ENCODE measurements around the gene NKD2. TPM values are rescaled to one million over a fixed set of nuclear protein-coding genes. Genes with fewer than 3 reads are reported as not detected.

NKD2 gene
- total and polyA plus RNA-seq, 2 of the 4 experiments (the other 2 are of a cell fraction): not detected

DNA sequence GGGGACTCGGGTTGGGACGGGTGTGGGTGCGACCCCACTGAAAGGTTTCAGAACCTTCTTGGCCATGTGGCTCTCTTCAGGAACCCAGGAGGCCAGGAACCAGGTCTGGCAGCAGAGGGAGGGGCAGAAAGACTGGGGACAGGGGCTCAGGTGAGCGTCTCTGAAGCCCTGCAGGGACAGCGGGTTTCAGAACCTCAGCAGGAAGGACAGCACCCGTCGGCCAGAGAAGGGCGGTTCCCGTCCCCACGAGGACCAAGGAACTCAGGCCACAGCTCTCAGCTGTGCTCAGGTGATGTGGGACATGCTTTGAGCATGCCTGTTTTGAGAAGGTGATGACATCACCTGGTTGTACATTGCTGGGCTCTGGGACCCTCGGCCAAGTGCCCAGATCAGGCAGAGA is 77.5 kb downstream of the NKD2 start:
- BruUV-seq (replicated peaks): no TSS peak
- Histone ChIP-seq H3K9ac (ENCODE audit: low read depth, low read length) (no peak overlapping the region), H3K9me3 (ENCODE audit: control insufficient read depth, insufficient read depth, low read length) (no peaks in the 10 kb centered on the region), H3K27ac (ENCODE audit: insufficient read depth, low read length) (no peak overlapping the region), H3K36me3 (ENCODE audit: control insufficient read depth, insufficient read depth, low read length) (peaks cover 22% of the 10 kb centered on the region; the same call in 1 of the 2 replicates), H2BK15ac (ENCODE audit: low read depth, low read length) (no peak overlapping the region), H2AFZ (replicated peaks; ENCODE audit: low read length, poor library complexity) (peak overlapping the region; percentile 32), H3K4me3 (ENCODE audit: insufficient read depth, low read depth, low read length) (no peak overlapping the region), H3K14ac (replicated peaks; ENCODE audit: low read depth, low read length) (no peak overlapping the region), H4K8ac (ENCODE audit: low read depth in 2 of 2, low read length in 2 of 2) (no peak overlapping the region), H3K23ac (ENCODE audit: low read depth, low read length) (no peak overlapping the region), H4K5ac (ENCODE audit: low read depth, low read length) (no peak overlapping the region), H3K9me1 (ENCODE audit: insufficient read depth, low read length) (no peaks in the 10 kb centered on the region), H2BK5ac (ENCODE audit: low read depth, low read length, poor library complexity, severe bottlenecking) (no peak overlapping the region), H3K4ac (ENCODE audit: low read depth, low read length) (no peak overlapping the region), H2AK9ac (replicated peaks; ENCODE audit: low read depth, low read length, poor library complexity) (no peak overlapping the region), H2AK5ac (ENCODE audit: low read depth, low read length) (no peak overlapping the region), H4K91ac (ENCODE audit: insufficient read depth, low read depth, low read length) (no peak overlapping the region), H3K18ac (ENCODE audit: low read depth, low read length) (no peak overlapping the region), H4K20me1 (ENCODE audit: insufficient read depth, low read length) (no peaks in the 10 kb centered on the region; the same call in 1 of the 2 replicates), H3K56ac (ENCODE audit: extremely low read depth, insufficient read depth, low read length) (no peak overlapping the region), H3K4me1 (ENCODE audit: control insufficient read depth, insufficient read depth, low read length) (no peaks in the 10 kb centered on the region), H2BK120ac (ENCODE audit: low read depth, low read length) (no peak overlapping the region), H2BK20ac (ENCODE audit: low read depth, low read length) (no peak overlapping the region), H3K27me3 (ENCODE audit: control insufficient read depth, insufficient read depth, low read length) (no peaks in the 10 kb centered on the region), H3K79me1 (ENCODE audit: low read depth in 1 of 2, low read length in 2 of 2) (no peaks in the 10 kb centered on the region), H3K4me2 (ENCODE audit: low read depth, low read length) (no peak overlapping the region)
- intact Hi-C loops (cut with micrococcal nuclease): no loop called here
- no peak for ATAC-seq (ENCODE audit: low read depth)
- WGBS, 2 experiments (ENCODE audit: extremely low coverage in 2 of 2, insufficient read length in 1 of 2): 97% methylated on average over 4 of the region's 11 CpGs; no CpG with 5 or more reads in 1 of the 2 experiments
- ChIA-PET POLR2A (ENCODE audit: unreplicated experiment) (no interaction called here), CTCF (no interaction called here)
- TF ChIP-seq MXI1 (IDR thresholded peaks at IDR 0.05; ENCODE audit: borderline replicate concordance, low read depth, low read length): no peak
- no peak for DNase-seq
- dilution Hi-C loops (cut with HindIII; ENCODE audit: low sequenced_read_pairs, unreplicated experiment): no loop called here
- in situ Hi-C loops (cut with MboI; ENCODE audit: low sequenced_read_pairs): no loop called here

Data from IMR-90 (cell line).